ENCODE measurements around the gene RAB1A. TPM values are rescaled to one million over a fixed set of nuclear protein-coding genes. Genes with fewer than 3 reads are reported as not detected.

RAB1A gene
- total and polyA plus RNA-seq, 2 of the 13 experiments (the other 11 are each of a cell fraction or from before 2014, with no cell fraction given) = 206 to 226 TPM

DNA sequence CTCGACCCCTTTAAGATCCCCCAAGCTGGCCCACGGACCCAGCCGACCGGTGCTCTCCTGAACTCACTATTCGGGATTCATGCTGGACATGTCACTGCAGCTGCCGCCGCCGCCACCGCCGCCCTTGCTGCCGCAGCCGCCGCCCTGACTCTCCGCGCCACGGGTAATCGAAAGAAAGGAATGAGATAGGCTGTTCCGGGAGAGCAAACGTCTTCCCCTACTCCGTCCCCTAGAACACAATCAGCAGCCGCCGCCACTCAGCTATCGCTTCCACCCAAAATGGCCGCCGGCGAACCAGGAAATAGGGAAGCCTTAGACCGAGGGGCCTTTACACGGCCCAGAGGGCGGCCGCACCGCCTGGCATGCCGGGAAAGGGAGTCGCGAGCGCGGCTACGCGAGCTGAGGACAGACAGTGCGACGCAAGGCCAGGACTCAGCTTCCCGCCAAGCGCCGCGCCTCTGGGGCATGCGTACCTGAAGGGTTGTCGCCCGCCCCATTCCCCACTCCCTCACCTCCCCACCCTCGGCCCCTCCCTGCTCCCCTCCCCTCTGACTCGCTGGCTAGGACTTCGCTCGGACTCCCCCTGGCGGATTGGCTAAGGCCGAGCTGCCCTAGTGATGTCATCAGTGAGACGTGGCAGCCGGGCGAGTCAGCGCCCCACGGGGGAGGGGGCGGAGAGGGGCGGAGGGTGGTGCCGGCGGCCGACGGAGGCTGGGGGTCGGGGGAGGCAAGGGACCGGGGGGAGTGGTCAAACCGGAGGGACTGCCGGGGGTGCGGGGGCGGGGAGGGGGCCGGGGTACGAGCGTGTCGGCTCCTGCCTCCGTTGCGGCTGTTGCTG lies at the start of gene RAB1A (continued):
- TF ChIP-seq, protein P1, sequence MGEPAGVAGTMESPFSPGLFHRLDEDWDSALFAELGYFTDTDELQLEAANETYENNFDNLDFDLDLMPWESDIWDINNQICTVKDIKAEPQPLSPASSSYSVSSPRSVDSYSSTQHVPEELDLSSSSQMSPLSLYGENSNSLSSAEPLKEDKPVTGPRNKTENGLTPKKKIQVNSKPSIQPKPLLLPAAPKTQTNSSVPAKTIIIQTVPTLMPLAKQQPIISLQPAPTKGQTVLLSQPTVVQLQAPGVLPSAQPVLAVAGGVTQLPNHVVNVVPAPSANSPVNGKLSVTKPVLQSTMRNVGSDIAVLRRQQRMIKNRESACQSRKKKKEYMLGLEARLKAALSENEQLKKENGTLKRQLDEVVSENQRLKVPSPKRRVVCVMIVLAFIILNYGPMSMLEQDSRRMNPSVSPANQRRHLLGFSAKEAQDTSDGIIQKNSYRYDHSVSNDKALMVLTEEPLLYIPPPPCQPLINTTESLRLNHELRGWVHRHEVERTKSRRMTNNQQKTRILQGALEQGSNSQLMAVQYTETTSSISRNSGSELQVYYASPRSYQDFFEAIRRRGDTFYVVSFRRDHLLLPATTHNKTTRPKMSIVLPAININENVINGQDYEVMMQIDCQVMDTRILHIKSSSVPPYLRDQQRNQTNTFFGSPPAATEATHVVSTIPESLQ (CRISPR knock-in tag; conservative IDR thresholded peaks at IDR 0.05) = no peak
- TF ChIP-seq NFKBIZ (CRISPR knock-in tag; IDR thresholded peaks at IDR 0.05) (no peak), EED (CRISPR knock-in tag; IDR thresholded peaks at IDR 0.05) (no peak), NPAS2 (CRISPR knock-in tag; IDR thresholded peaks at IDR 0.05; ENCODE audit: borderline replicate concordance) (no peak), SP2 (CRISPR knock-in tag; IDR thresholded peaks at IDR 0.05) (peak; percentile 72), ZNF496 (CRISPR knock-in tag; IDR thresholded peaks at IDR 0.05; ENCODE audit: insufficient replicate concordance) (no peak), ZNF343 (CRISPR knock-in tag; IDR thresholded peaks at IDR 0.05) (no peak), CREB1 (IDR thresholded peaks at IDR 0.05) (peak; percentile 92), CREB1 (CRISPR knock-in tag; IDR thresholded peaks at IDR 0.05) (peak; percentile 94), ZNF549 (CRISPR knock-in tag; IDR thresholded peaks at IDR 0.05) (no peak), ARNTL (CRISPR knock-in tag; IDR thresholded peaks at IDR 0.05) (peak; percentile 57; the same call in 1 of the 2 replicates), EEA1 (CRISPR knock-in tag; IDR thresholded peaks at IDR 0.05; ENCODE audit: borderline replicate concordance) (peak; percentile 76; the same call in 1 of the 2 replicates), ZSCAN30 (CRISPR knock-in tag; IDR thresholded peaks at IDR 0.05) (peak; percentile 78; the same call in 1 of the 2 replicates), ZNF562 (CRISPR knock-in tag; IDR thresholded peaks at IDR 0.05; ENCODE audit: borderline replicate concordance) (no peak), ELF3 (CRISPR knock-in tag; IDR thresholded peaks at IDR 0.05) (peak; percentile 100), FOXK2 (IDR thresholded peaks at IDR 0.05) (0 out of 2 replicates have a peak, but pooled peaks have one; percentile 15)
- TF ChIP-seq, protein P2, sequence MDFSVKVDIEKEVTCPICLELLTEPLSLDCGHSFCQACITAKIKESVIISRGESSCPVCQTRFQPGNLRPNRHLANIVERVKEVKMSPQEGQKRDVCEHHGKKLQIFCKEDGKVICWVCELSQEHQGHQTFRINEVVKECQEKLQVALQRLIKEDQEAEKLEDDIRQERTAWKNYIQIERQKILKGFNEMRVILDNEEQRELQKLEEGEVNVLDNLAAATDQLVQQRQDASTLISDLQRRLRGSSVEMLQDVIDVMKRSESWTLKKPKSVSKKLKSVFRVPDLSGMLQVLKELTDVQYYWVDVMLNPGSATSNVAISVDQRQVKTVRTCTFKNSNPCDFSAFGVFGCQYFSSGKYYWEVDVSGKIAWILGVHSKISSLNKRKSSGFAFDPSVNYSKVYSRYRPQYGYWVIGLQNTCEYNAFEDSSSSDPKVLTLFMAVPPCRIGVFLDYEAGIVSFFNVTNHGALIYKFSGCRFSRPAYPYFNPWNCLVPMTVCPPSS (IDR thresholded peaks at IDR 0.05) = no peak
- TF ChIP-seq, protein P3, sequence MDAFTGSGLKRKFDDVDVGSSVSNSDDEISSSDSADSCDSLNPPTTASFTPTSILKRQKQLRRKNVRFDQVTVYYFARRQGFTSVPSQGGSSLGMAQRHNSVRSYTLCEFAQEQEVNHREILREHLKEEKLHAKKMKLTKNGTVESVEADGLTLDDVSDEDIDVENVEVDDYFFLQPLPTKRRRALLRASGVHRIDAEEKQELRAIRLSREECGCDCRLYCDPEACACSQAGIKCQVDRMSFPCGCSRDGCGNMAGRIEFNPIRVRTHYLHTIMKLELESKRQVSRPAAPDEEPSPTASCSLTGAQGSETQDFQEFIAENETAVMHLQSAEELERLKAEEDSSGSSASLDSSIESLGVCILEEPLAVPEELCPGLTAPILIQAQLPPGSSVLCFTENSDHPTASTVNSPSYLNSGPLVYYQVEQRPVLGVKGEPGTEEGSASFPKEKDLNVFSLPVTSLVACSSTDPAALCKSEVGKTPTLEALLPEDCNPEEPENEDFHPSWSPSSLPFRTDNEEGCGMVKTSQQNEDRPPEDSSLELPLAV (CRISPR knock-in tag; conservative IDR thresholded peaks at IDR 0.05; ENCODE audit: low read depth) = no peak; the same call in 1 of the 2 replicates
- TF ChIP-seq, protein P4, sequence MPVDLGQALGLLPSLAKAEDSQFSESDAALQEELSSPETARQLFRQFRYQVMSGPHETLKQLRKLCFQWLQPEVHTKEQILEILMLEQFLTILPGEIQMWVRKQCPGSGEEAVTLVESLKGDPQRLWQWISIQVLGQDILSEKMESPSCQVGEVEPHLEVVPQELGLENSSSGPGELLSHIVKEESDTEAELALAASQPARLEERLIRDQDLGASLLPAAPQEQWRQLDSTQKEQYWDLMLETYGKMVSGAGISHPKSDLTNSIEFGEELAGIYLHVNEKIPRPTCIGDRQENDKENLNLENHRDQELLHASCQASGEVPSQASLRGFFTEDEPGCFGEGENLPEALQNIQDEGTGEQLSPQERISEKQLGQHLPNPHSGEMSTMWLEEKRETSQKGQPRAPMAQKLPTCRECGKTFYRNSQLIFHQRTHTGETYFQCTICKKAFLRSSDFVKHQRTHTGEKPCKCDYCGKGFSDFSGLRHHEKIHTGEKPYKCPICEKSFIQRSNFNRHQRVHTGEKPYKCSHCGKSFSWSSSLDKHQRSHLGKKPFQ (CRISPR knock-in tag; IDR thresholded peaks at IDR 0.05; ENCODE audit: insufficient replicate concordance) = peak; percentile 54
- TF ChIP-seq, protein P5, sequence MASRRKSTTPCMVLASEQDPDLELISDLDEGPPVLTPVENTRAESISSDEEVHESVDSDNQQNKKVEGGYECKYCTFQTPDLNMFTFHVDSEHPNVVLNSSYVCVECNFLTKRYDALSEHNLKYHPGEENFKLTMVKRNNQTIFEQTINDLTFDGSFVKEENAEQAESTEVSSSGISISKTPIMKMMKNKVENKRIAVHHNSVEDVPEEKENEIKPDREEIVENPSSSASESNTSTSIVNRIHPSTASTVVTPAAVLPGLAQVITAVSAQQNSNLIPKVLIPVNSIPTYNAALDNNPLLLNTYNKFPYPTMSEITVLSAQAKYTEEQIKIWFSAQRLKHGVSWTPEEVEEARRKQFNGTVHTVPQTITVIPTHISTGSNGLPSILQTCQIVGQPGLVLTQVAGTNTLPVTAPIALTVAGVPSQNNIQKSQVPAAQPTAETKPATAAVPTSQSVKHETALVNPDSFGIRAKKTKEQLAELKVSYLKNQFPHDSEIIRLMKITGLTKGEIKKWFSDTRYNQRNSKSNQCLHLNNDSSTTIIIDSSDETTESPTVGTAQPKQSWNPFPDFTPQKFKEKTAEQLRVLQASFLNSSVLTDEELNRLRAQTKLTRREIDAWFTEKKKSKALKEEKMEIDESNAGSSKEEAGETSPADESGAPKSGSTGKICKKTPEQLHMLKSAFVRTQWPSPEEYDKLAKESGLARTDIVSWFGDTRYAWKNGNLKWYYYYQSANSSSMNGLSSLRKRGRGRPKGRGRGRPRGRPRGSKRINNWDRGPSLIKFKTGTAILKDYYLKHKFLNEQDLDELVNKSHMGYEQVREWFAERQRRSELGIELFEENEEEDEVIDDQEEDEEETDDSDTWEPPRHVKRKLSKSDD (CRISPR knock-in tag; IDR thresholded peaks at IDR 0.05; ENCODE audit: low read depth) = peak; percentile 84; the same call in 1 of the 2 replicates
